ENCODE results near the gene ZSWIM3. TPM values are rescaled to one million over a fixed set of nuclear protein-coding genes. Genes with fewer than 3 reads are reported as not detected.
A peak's percentile ranks its signal among the peaks of the same experiment; 100 is the strongest.

ZSWIM3 gene
- total and polyA plus RNA-seq, 12 donors, result 2.9 to 19.5 (median 6.2) TPM

- 11 to 20% (median 14%) methylated on average over 1 of the region's 1 CpG for WGBS, 4 donors
- no peaks in the 10 kb centered on the region for H3K27me3 ChIP-seq
- H3K27ac ChIP-seq, result peak overlapping the region in 2 of 5 donors; percentile 21 to 96
- H3K4me1 ChIP-seq (replicated peaks in 1 of 2), result peaks cover 34 to 49% of the 10 kb centered on the region in 2 donors
- H3K9me3 ChIP-seq (replicated peaks in 1 of 3), result no peaks in the 10 kb centered on the region
- TF ChIP-seq POLR2A (IDR thresholded peaks at IDR 0.05) (no peak), CTCF (IDR thresholded peaks at IDR 0.05) (no peak)
- peaks cover 0 to 32% of the 10 kb centered on the region in 2 donors for H3K36me3 ChIP-seq (replicated peaks in 1 of 2)
- no peak overlapping the region for H3K4me3 ChIP-seq
- intact Hi-C loops (cut with DNase I), result no loop called here
- DNase-seq, result peak in 2 of 7 donors; percentile 49 to 68
Measured at GRCh38 chr20:45836841-45837240, 20.6 kb upstream of the ZSWIM3 start.

GRCh38 chr20:45840700-45841198 is 16.7 kb upstream of the ZSWIM3 start:
- peaks cover 0 to 69% of the 10 kb centered on the region in 2 donors for H3K36me3 ChIP-seq (replicated peaks in 1 of 2)
- DNase-seq, result peak in 2 of 7 donors; percentile 32 to 46
- no peaks in the 10 kb centered on the region for H3K9me3 ChIP-seq (replicated peaks in 1 of 3)
- peak overlapping the region in 3 of 5 donors; percentile 47 to 71 (median 63) for H3K27ac ChIP-seq
- H3K4me3 ChIP-seq, result no peak overlapping the region
- H3K4me1 ChIP-seq (replicated peaks in 1 of 2), result peaks cover 14 to 49% of the 10 kb centered on the region in 2 donors
- no peaks in the 10 kb centered on the region for H3K27me3 ChIP-seq
- WGBS, 4 donors, result 64 to 87% (median 82%) methylated on average over 6 to 25 of the region's 25 CpGs
- intact Hi-C loops (cut with DNase I), result no loop called here
- no peak for TF ChIP-seq CTCF (IDR thresholded peaks at IDR 0.05)
- TF ChIP-seq POLR2A (IDR thresholded peaks at IDR 0.05), result no peak

- DNase-seq, result peak in 1 of 7 donors; percentile 44
- intact Hi-C loops (cut with DNase I), result no loop called here
- H3K36me3 ChIP-seq (replicated peaks in 1 of 2), result peaks cover 0 to 76% of the 10 kb centered on the region in 2 donors
- no peaks in the 10 kb centered on the region for H3K27me3 ChIP-seq
- H3K4me1 ChIP-seq (replicated peaks in 1 of 2), result peaks cover 12 to 43% of the 10 kb centered on the region in 2 donors
- no peaks in the 10 kb centered on the region for H3K9me3 ChIP-seq (replicated peaks in 1 of 3)
- 81 to 93% (median 88%) methylated on average over 10 of the region's 10 CpGs for WGBS, 4 donors
- H3K27ac ChIP-seq, result peak overlapping the region in 3 of 5 donors; percentile 47 to 71 (median 63)
- TF ChIP-seq POLR2A (IDR thresholded peaks at IDR 0.05), result no peak
- TF ChIP-seq CTCF (IDR thresholded peaks at IDR 0.05), result no peak
- no peak overlapping the region for H3K4me3 ChIP-seq
Measured at GRCh38 chr20:45841407-45842129, 15.8 kb upstream of the ZSWIM3 start.

- 18 to 36% (median 23%) methylated on average over 2 to 5 of the region's 5 CpGs for WGBS, 4 donors
- peak overlapping the region in 3 of 5 donors; percentile 47 to 71 (median 63) for H3K27ac ChIP-seq
- no peak overlapping the region for H3K4me3 ChIP-seq
- no peaks in the 10 kb centered on the region for H3K9me3 ChIP-seq (replicated peaks in 1 of 3)
- peaks cover 0 to 83% of the 10 kb centered on the region in 2 donors for H3K36me3 ChIP-seq (replicated peaks in 1 of 2)
- intact Hi-C loops (cut with DNase I), result no loop called here
- DNase-seq, result peak in 4 of 7 donors; percentile 41 to 62 (median 57)
- TF ChIP-seq CTCF (IDR thresholded peaks at IDR 0.05), result peak in 1 of 6 experiments; percentile 12
- TF ChIP-seq POLR2A (IDR thresholded peaks at IDR 0.05), result peak in 1 of 2 donors; percentile 12
- peaks cover 12 to 36% of the 10 kb centered on the region in 2 donors for H3K4me1 ChIP-seq (replicated peaks in 1 of 2)
- no peaks in the 10 kb centered on the region for H3K27me3 ChIP-seq
Measured at GRCh38 chr20:45842169-45842812, 15.1 kb upstream of the ZSWIM3 start.
